Measurements from ENCODE around the gene PACRG. TPM values are rescaled to one million over a fixed set of nuclear protein-coding genes. Genes with fewer than 3 reads are reported as not detected.

Gene PACRG
- total and polyA plus RNA-seq, 3 donors from 2014 or later = 54.0 to 84.6 (median 81.7) TPM

- no peaks in the 10 kb centered on the region for H3K4me1 ChIP-seq
- 78 to 93% methylated on average over 12 of the region's 12 CpGs for WGBS, 2 donors
These were observed 474.1 kb downstream of the PACRG start for GRCh38 chr6:163201855-163202254.

GRCh38 chr6:163206196-163206595, 478.4 kb downstream of the PACRG start:
- Histone ChIP-seq H3K36me3 (ENCODE audit: low read depth, missing control alignments) (no peaks in the 10 kb centered on the region), H3K4me1 (no peaks in the 10 kb centered on the region), H3K4me3 (no peak overlapping the region), H3K27ac (no peak overlapping the region), H3K27me3 (no peaks in the 10 kb centered on the region), H3K9me3 (no peaks in the 10 kb centered on the region)
- WGBS, 2 donors = 93 to 100% methylated on average over 2 of the region's 2 CpGs
- TF ChIP-seq POLR2A (IDR thresholded peaks at IDR 0.05) (no peak), CTCF (IDR thresholded peaks at IDR 0.05) (no peak)
- DNase-seq = no peak
- intact Hi-C loops (cut with DNase I; ENCODE audit: low total_unique reads) = no loop called here

More at GRCh38 chr6:163201855-163202254, 474.1 kb downstream of the PACRG start:
- intact Hi-C loops (cut with DNase I; ENCODE audit: low total_unique reads) = no loop called here
- Histone ChIP-seq H3K9me3 (no peaks in the 10 kb centered on the region), H3K4me3 (no peak overlapping the region), H3K27ac (no peak overlapping the region), H3K27me3 (no peaks in the 10 kb centered on the region), H3K36me3 (ENCODE audit: low read depth, missing control alignments) (no peaks in the 10 kb centered on the region)
- no peak for DNase-seq
- no peak for TF ChIP-seq CTCF (IDR thresholded peaks at IDR 0.05)
- TF ChIP-seq POLR2A (IDR thresholded peaks at IDR 0.05) = no peak

- 89 to 90% methylated on average over 11 of the region's 11 CpGs for WGBS, 2 donors
- intact Hi-C loops (cut with DNase I; ENCODE audit: low total_unique reads) = no loop called here
- Histone ChIP-seq H3K36me3 (ENCODE audit: low read depth, missing control alignments) (no peaks in the 10 kb centered on the region), H3K27ac (no peak overlapping the region), H3K9me3 (no peaks in the 10 kb centered on the region), H3K4me3 (no peak overlapping the region), H3K27me3 (no peaks in the 10 kb centered on the region), H3K4me1 (no peaks in the 10 kb centered on the region)
- DNase-seq = no peak
- TF ChIP-seq CTCF (IDR thresholded peaks at IDR 0.05) (no peak), POLR2A (IDR thresholded peaks at IDR 0.05) (no peak)
These were observed 479.9 kb downstream of the PACRG start for GRCh38 chr6:163207431-163208383.

- no peak overlapping the region for H3K27ac ChIP-seq
- H3K36me3 ChIP-seq (ENCODE audit: low read depth, missing control alignments) = no peaks in the 10 kb centered on the region
- TF ChIP-seq POLR2A (IDR thresholded peaks at IDR 0.05) (no peak), CTCF (IDR thresholded peaks at IDR 0.05) (no peak)
- H3K27me3 ChIP-seq = no peaks in the 10 kb centered on the region
- DNase-seq = no peak
- intact Hi-C loops (cut with DNase I; ENCODE audit: low total_unique reads) = no loop called here
- no peaks in the 10 kb centered on the region for H3K9me3 ChIP-seq
- WGBS, 2 donors = 64 to 66% methylated on average over 4 of the region's 4 CpGs
- no peak overlapping the region for H3K4me3 ChIP-seq
- no peaks in the 10 kb centered on the region for H3K4me1 ChIP-seq
These were observed 481.2 kb downstream of the PACRG start for GRCh38 chr6:163209005-163209404.

Measured in testis (tissue), 3 donors.